HCT116 (cell line): ENCODE results near the gene RASA4.
"Not testable (repeated sequence)": the region's sequence is repeated elsewhere in the genome, so short reads cannot be mapped to it uniquely, and the experiment has no call there.

Experiments used
- POLR2A ChIP-seq: IDR thresholded peaks from 2 replicates; pipeline ENCODE4 v1.7.0; 2011; ENCODE audit warnings: borderline replicate concordance; ENCODE audit not compliant: insufficient read depth, insufficient read length; ENCODE audit errors: extremely low read depth
- POLR2AphosphoS5 ChIP-seq: IDR thresholded peaks from 2 replicates; pipeline ENCODE4 v1.6.1; 2011; ENCODE audit warnings: mild to moderate bottlenecking, low read depth, low read length, moderate library complexity
- RAD21 ChIP-seq: IDR thresholded peaks from 2 replicates; pipeline ENCODE4 v1.6.1; 2012; ENCODE audit warnings: low read depth, mild to moderate bottlenecking
- SIN3A ChIP-seq: IDR thresholded peaks from 2 replicates; pipeline ENCODE4 v1.6.1; 2012; ENCODE audit warnings: low read depth
- SP1 ChIP-seq: IDR thresholded peaks from 2 replicates; pipeline ENCODE4 v1.6.1; 2012; ENCODE audit warnings: low read depth
- YY1 ChIP-seq: IDR thresholded peaks from 2 replicates; pipeline ENCODE4 v1.6.1; 2011; ENCODE audit warnings: low read length, low read depth, moderate library complexity, mild to moderate bottlenecking; ENCODE audit not compliant: insufficient replicate concordance; ENCODE audit errors: extremely low read depth
- ZNF274 ChIP-seq: fragments of 200-500 bp; sonication (Bioruptor generic); IDR thresholded peaks from 2 replicates; pipeline ENCODE4 v1.6.1; 2014; ENCODE audit warnings: mild to moderate bottlenecking, low read depth, low read length, inconsistent platforms
- TF ChIP-seq, protein P1 (sequence below), 3 experiments: fragments of 200-600 bp in 1 of 3; sonication (generic) in 1 of 3; IDR thresholded peaks in 2 of 3; conservative IDR thresholded peaks in 1 of 3; 2 replicates each; pipeline ENCODE4 v1.5.1; 2012 to 2017; ENCODE audit warnings: low read depth in 2 of 3, low read length in 2 of 3, antibody characterized with exemption in 1 of 3, borderline replicate concordance in 1 of 3, control low read depth in 1 of 3, mild to moderate bottlenecking in 1 of 3, mixed read lengths in 1 of 3, mixed run types in 1 of 3, moderate library complexity in 1 of 3; ENCODE audit not compliant: insufficient read depth in 1 of 3
- TF ChIP-seq, protein P2 (sequence below): IDR thresholded peaks from 2 replicates; pipeline ENCODE4 v1.6.1; 2012
- TF ChIP-seq, protein P3 (sequence below): IDR thresholded peaks from 2 replicates; pipeline ENCODE4 v1.6.1; 2011; ENCODE audit warnings: mild to moderate bottlenecking, low read length, moderate library complexity; ENCODE audit not compliant: insufficient replicate concordance; ENCODE audit errors: extremely low read depth

DNA sequence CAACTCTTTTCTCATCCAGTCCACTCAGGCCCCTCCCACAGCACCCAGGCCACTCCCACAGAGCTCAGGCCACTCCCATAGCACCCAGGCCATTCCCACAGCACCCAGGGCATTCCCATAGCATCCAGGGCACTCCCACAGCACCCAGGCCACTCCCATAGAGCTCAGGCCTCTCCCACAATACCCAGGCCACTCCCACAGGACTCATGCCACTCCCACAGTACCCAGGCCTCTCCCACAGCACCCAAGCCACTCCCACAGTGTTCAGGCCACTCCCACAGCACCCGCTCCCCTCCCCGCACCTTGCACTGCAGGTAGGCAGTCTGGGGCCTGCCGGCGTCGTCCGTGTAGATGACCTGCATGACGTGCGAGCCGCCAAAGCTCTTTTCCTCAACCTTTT, 26.7 kb downstream of the RASA4 start:
- TF ChIP-seq YY1, ZNF274, SP1, POLR2A, POLR2AphosphoS5, SIN3A, RAD21: not testable (repeated sequence)
- TF ChIP-seq, protein P1, sequence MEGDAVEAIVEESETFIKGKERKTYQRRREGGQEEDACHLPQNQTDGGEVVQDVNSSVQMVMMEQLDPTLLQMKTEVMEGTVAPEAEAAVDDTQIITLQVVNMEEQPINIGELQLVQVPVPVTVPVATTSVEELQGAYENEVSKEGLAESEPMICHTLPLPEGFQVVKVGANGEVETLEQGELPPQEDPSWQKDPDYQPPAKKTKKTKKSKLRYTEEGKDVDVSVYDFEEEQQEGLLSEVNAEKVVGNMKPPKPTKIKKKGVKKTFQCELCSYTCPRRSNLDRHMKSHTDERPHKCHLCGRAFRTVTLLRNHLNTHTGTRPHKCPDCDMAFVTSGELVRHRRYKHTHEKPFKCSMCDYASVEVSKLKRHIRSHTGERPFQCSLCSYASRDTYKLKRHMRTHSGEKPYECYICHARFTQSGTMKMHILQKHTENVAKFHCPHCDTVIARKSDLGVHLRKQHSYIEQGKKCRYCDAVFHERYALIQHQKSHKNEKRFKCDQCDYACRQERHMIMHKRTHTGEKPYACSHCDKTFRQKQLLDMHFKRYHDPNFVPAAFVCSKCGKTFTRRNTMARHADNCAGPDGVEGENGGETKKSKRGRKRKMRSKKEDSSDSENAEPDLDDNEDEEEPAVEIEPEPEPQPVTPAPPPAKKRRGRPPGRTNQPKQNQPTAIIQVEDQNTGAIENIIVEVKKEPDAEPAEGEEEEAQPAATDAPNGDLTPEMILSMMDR (IDR thresholded peaks at IDR 0.05 in 2 of 3, conservative IDR thresholded peaks at IDR 0.05 in 1 of 3; ENCODE audit: borderline replicate concordance in 1 of 3, insufficient read depth in 1 of 3, low read depth in 2 of 3, low read length in 2 of 3), result not testable (repeated sequence)
- TF ChIP-seq, protein P2, sequence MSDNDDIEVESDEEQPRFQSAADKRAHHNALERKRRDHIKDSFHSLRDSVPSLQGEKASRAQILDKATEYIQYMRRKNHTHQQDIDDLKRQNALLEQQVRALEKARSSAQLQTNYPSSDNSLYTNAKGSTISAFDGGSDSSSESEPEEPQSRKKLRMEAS, result not testable (repeated sequence)
- TF ChIP-seq, protein P3, sequence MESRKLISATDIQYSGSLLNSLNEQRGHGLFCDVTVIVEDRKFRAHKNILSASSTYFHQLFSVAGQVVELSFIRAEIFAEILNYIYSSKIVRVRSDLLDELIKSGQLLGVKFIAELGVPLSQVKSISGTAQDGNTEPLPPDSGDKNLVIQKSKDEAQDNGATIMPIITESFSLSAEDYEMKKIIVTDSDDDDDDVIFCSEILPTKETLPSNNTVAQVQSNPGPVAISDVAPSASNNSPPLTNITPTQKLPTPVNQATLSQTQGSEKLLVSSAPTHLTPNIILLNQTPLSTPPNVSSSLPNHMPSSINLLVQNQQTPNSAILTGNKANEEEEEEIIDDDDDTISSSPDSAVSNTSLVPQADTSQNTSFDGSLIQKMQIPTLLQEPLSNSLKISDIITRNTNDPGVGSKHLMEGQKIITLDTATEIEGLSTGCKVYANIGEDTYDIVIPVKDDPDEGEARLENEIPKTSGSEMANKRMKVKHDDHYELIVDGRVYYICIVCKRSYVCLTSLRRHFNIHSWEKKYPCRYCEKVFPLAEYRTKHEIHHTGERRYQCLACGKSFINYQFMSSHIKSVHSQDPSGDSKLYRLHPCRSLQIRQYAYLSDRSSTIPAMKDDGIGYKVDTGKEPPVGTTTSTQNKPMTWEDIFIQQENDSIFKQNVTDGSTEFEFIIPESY, result not testable (repeated sequence)
